Fibroblast of mammary gland (primary cell): Measurements from ENCODE around the gene GAS5.
A peak's percentile ranks its signal among the peaks of the same experiment; 100 is the strongest.

ENCODE experiments used
- DNase-seq: peaks from one replicate; pipeline ENCODE4 v3.0.0-alpha.2; 2010; ENCODE audit warnings: low read depth
- H3K4me3 ChIP-seq: 2 replicates; pipeline ENCODE4 v1.5.1; 2011; ENCODE audit warnings: low read depth, mild to moderate bottlenecking, low read length, moderate library complexity; ENCODE audit not compliant: control insufficient read depth
- TF ChIP-seq, protein P1 (sequence below): conservative IDR thresholded peaks from 2 replicates; pipeline ENCODE4 v1.5.1; 2011; ENCODE audit warnings: low read depth, low read length, inconsistent platforms; ENCODE audit not compliant: control insufficient read depth, insufficient read depth

Gene GAS5

DNA sequence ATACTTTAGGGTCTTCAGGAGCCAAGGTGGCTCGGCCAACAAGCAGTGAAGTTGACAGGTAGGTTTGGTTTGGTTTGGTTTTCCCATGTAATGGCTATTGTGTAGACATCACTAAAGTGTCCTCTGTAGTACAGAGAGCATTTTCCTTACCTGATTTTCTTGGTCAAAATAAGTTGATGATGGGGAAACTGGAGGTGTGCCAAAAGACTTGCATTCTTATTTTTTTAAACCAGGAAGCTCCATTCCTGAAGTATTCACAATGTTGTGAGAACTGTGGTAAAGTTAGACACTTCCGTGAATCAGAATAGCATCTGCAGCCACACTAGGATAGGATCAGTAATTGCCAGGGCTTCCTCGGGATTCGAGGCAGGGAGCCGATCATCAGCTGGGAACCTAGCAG is 3.3 kb upstream of the GAS5 start:
- H3K4me3 ChIP-seq, result no peak overlapping the region
- no peak for DNase-seq
- TF ChIP-seq, protein P1, sequence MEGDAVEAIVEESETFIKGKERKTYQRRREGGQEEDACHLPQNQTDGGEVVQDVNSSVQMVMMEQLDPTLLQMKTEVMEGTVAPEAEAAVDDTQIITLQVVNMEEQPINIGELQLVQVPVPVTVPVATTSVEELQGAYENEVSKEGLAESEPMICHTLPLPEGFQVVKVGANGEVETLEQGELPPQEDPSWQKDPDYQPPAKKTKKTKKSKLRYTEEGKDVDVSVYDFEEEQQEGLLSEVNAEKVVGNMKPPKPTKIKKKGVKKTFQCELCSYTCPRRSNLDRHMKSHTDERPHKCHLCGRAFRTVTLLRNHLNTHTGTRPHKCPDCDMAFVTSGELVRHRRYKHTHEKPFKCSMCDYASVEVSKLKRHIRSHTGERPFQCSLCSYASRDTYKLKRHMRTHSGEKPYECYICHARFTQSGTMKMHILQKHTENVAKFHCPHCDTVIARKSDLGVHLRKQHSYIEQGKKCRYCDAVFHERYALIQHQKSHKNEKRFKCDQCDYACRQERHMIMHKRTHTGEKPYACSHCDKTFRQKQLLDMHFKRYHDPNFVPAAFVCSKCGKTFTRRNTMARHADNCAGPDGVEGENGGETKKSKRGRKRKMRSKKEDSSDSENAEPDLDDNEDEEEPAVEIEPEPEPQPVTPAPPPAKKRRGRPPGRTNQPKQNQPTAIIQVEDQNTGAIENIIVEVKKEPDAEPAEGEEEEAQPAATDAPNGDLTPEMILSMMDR, result no peak

DNA sequence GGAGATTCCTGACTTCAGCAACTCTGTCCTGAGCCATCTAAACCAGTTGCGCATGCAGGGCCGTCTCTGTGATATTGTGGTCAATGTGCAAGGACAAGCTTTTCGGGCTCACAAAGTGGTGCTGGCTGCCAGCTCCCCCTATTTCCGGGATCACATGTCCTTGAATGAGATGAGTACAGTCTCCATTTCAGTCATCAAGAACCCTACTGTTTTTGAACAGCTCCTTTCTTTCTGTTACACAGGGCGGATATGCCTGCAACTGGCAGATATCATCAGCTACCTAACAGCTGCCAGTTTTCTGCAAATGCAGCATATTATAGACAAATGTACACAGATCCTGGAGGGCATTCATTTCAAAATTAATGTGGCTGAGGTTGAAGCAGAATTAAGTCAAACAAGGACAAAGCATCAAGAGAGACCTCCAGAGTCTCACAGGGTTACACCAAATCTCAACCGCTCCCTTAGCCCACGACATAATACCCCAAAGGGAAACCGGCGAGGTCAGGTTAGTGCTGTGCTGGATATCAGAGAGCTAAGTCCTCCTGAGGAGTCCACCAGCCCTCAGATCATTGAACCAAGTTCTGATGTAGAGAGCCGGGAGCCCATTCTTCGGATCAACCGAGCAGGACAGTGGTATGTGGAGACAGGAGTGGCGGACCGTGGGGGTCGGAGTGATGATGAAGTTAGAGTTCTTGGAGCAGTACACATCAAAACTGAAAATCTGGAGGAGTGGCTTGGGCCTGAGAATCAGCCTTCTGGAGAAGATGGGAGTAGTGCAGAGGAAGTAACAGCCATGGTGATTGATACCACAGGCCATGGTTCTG is 2.7 kb upstream of the GAS5 start:
- no peak for DNase-seq
- TF ChIP-seq, protein P1, result no peak
- no peak overlapping the region for H3K4me3 ChIP-seq

DNA sequence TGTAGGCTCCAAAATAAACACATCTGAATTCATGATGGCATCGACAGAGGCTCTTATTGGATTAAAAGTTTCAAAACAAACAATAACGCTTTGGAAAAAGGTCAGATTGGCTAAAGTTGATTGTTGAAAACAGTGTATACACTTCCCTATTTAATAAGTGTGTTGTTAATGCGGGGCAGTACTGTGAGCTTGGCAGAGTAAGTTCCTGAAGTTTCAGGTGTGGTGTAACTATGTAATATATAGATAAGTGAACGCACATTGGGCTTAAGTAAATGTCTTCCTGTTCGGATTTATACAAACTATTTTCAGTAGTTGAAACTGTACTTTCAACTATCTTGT is 1.2 kb upstream of the GAS5 start:
- TF ChIP-seq, protein P1, result no peak
- DNase-seq, result no peak
- H3K4me3 ChIP-seq, result peak overlapping the region; percentile 98

DNA sequence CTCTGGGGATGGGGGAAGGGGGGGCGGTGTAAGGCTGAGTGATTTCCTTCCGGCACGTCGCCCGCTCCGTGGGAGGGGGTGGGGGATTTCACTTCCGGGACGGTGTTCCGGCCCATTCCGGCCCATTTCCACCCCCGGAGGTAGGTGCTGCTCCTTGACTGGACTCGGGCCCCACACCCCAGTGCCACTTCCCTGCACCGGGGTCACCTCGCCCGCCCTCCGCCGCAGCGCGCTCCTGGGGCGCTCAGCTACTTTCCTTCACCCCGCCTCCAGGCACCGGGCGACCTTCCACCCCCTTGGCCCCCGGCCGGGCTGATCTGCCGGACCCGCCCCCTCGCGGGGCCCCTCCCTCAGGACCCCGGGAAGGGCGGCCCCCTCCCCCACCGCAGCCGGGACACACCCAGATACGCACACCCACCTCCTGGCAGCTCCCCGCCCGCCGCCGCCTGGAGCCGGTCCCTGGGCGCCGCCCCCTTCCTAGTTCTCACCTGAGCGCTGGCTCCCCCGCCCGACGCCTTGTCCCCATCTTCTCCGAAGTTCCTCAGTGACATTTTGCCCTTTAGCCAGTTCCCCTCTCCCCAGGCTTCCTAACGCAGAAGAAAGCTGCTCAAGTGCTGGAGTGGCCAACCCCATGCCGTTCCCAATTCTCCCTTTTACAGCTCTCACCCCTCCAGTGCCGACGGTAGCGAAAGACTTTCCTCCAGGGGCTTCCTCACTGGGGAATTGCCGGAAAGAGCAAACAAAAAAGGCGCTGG is 654 bp upstream of the GAS5 start, which contains the start of gene ZBTB37:
Gene ZBTB37 (plus strand): TSS at position 115 of the 755 bp plus-strand sequence. CDS start 1,846 bp downstream, outside the sequence.
- peak within 1 kb of the TSS; percentile 98 for H3K4me3 ChIP-seq
- no peak for DNase-seq
- TF ChIP-seq, protein P1, result no peak

DNA sequence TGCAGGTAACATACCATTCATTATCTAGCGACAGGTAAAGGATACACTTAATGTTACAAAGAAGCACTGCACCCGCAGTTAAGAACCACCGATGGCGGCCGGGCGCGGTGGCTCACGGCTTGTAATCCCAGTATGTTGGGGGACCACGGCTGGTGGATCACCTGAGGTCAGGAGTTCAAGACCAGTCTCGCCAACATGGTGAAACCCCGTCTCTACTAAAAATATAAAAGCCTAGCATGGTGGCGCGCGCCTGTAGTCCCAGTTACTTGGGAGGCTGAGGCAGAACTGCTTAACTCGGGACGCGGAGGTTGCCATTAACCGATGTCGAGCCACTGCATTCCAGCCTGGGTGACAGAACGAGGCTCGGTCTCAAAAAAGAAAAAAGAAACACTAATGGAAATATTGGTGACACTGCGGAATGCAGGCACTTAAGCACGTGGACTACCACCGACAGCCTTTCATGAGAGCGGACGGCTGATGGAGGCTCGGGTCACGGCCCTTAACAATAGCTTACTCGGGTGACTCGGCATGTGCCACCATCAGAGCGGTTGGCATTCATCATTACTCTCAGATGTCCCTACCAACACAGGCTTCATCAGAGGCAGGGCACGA is 542 bp downstream of the GAS5 start:
- TF ChIP-seq, protein P1, result no peak
- DNase-seq, result no peak
- peak overlapping the region; percentile 98 for H3K4me3 ChIP-seq

DNA sequence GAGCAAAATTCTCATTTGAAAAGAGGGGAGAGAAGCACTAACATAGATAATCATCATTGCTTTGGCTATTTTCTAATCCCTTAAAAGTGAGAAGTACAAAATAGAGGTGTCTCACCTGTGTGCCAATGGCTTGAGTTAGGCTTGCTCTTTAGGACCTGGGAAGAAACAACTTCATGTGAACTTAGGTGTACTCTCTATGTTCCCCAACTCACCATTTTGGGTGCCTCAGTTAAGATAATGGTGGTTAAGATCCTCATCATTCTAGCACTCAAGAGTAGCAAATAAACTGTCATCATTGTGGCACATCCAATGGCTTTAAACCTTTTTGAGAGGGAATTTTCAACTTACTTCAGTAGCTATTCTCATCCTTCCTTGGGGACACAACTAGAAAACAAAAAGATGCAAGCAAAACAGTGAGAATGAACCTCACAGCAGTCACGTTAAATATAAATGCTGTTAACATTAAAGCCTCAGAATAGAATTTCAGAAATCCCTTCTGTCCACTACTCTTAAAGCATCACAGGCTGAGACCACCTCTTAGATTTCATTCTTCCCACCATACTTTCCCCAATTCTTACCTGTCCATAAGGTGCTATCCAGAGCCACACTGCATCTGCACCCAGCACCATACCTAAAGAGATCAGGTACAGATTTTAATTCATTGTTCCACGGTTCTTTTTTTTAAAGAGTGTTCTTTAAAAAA is 1.2 kb downstream of the GAS5 start:
- peak overlapping the region; percentile 98 for H3K4me3 ChIP-seq
- no peak for DNase-seq
- TF ChIP-seq, protein P1, result no peak
